COLO668 (cell line): Measurements from ENCODE around the gene GSTM2.
A peak's percentile ranks its signal among the peaks of the same experiment; 100 is the strongest.
"Not testable (repeated sequence)": the region's sequence is repeated elsewhere in the genome, so short reads cannot be mapped to it uniquely, and the experiment has no call there.

Source experiments
- DNase-seq: peaks from one replicate; lab custom pipeline; 2025; ENCODE audit not compliant: unreplicated experiment; lab: John Stamatoyannopoulos, UW

GSTM2 gene

DNA sequence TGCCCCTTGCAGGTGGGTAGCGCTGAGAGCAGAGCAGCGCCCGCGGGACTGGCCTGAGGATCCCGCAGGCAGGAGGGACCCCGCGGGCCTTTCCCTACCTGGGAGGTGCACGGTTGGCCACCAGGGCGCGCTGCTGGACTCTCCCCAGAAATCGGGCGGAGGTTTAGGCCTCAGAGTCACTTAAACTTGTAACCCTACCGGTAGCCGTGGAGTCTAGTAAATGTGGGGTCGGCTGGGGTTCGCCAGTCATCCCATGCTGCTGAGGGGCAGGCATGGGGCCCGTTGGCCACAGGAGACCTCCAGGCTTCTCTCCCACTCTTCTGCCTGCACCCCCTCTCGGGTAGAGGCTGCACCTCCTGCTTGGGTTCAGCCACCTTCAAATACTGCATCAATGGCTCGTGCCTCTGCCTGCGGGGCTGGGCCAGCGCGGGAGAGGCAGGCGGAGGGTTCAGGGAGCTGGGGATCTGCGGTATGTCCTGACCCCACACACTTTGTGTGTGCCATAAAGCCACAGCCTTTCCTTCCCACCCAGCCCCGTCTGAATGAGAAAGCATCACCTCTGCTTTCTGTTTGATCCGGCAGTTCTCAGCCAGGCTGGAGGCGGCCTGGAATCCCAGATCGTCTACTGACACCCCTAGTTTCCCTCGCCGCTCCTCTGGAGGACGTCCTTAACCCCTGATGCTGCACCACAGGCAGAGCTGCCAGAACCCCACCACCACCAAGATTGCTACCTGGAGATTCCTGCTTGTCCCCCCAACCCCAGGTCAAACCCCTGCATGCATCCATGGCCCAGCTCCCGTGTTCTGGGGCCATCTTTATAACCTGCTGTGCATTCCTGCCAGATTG is 24.2 kb upstream of the GSTM2 start:
- DNase-seq, result peak; percentile 84

DNA sequence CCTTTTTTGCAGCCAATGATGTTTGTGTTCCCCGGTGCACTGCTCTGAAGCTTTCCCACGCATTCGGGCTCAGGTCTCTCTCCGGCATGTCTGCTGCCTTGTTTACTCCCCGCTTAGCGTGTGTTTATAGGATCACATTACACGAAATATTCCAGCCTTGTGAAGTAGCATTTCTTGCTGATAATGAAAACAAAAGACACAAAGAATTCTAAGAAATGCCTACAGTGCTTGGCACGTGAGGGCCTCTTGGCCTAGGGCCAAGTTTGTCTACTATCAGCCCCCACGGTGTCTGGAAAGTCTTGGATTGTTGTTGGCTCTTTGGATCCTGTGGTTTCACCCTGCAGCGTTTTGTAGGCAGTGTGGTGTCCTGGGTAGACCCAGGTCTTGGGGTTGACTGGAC is 23.2 kb upstream of the GSTM2 start:
- no peak for DNase-seq

DNA sequence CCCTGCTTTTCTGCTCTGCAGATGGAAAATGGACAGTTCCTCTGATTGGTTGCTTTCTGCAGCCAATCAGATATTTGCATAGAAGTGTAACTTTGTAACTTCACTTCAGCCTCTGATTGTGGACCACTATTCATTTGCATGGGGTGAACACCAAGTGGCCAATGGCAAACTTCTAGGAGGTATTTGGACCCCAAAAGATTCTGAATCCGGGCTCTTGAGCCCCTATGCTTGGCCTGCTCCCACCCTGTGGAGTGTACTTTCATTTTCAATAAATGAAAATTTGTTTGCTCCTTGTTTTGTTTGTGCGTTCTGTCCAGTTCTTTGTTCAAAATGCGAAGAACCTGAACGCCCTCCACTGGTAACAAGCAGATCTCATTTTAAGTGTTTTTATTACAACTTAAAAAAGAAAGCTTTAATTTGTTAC is 18.4 kb upstream of the GSTM2 start:
- DNase-seq, result no peak

DNA sequence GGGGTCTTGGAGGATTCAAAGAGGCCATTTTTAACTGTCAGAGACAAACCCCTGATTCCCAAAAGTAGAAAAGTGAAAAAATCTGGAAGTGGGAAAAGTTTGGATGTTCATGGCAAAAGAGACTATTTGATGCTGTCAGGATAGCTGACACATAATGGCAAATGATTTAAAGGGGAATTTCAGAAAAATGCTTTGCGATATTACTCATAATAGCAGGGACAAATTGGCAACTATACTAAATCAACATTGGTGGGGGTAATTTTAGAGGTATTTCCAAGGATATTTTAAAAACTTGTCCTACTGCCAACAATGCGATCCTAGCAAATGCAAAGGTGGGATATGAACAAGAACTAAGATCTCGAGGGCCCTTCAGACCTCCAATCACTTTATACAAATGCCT is 17.2 kb upstream of the GSTM2 start:
- no peak for DNase-seq

- DNase-seq, result no peak
Measured at GRCh38 chr1:109652402-109652801, 15.5 kb upstream of the GSTM2 start.

DNA sequence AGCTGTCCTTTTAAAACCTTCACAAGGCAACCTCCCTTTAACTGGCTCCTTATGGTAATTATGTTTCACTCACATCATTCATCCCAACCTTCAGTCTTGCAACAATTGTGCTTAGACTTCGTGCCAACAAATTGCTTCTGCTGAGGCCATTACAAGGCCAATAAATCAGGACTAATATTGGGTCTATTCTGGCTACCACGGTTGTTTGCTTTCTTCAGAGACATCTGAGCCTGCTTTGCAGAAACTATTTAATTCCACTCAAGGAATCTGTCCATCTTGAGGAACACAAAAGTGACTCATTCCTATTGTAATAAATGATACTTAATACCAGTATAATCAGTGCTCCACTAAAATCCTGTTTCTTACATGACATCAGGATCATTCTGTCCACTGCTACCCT is 14.6 kb upstream of the GSTM2 start:
- DNase-seq, result no peak

GRCh38 chr1:109654519-109654918 is 13.3 kb upstream of the GSTM2 start:
- DNase-seq, result no peak

- peak; percentile 72 for DNase-seq
Measured at GRCh38 chr1:109655615-109656519, 12.0 kb upstream of the GSTM2 start, which contains the start of gene GSTM4. TSS of gene GSTM4 (plus strand) at chr1:109656099. CDS start at chr1:109656390, 291 bp downstream.

DNA sequence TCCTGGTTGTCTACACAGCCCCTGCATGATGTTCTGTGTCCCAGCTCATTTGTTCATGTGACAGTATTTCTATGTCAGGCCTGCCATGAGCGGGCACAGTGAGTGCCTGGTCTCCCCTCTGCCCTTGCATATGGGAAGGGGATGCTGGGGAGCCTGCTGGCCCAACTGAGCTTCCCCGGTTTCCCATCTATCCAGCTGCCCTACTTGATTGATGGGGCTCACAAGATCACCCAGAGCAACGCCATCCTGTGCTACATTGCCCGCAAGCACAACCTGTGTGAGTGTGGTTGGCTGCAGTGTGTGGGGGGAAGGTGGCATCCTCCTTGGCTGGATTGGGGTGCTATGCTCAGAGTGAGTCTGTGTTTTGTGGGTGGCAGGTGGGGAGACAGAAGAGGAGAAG is 10.5 kb upstream of the GSTM2 start:
- no peak for DNase-seq

- DNase-seq, result no peak
Measured at GRCh38 chr1:109657970-109658369, 9.9 kb upstream of the GSTM2 start.

DNA sequence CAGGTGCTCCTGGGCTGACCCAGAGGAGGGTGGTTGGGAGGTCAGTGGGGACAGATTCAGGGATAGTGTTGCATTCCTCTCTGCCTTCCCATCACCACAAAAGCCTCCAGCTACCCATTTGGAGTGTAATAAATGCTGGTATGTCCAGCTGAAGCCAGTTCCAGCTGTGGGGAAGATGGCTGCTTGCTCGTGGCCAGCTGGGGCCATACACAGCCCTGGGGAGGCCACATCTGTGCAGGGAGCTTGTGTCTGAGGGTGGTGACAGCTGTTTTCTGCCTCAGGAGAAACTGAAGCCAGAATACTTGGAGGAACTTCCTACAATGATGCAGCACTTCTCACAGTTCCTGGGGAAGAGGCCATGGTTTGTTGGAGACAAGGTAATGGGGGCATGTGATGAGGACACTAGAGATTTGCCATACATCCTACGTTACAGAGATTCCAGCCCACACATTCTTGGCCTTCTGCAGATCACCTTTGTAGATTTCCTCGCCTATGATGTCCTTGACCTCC is 9.3 kb upstream of the GSTM2 start:
- DNase-seq, result no peak

GRCh38 chr1:109659145-109659544 is 8.7 kb upstream of the GSTM2 start:
- DNase-seq, result no peak

DNA sequence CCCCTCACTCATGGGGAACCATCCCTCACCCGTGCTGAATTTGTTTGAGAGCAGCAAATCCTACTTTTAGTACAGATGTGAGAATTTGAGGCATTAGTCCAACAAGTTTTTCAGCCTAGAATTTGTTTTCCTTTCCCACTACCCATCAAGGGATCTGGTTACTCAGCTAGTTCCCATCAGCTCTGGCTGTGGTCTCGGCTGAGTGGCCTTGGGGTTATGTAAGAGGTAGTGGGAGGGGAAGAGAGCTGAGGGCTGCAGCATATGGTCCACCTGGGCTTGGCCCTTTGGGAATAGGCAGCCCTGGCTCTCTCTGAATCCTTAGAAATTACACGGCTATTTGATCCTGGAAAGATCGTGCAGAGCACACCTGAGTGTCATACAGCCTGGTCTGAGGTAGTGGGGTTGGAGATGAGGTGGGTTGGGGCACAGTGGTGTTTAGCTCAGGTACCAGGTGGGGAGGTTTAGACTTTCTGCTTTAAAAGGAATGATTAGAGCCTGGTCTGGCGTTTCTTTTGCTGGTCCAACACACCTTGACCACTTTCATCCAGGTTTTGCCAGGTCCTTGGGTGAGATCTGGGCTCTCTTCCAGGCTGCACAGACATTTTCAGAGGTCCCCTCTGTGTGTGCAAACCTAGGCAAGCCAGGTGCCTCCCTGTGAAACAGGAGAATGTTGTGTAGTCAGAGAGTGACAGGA is 7.7 kb upstream of the GSTM2 start:
- peak; percentile 16 for DNase-seq

DNA sequence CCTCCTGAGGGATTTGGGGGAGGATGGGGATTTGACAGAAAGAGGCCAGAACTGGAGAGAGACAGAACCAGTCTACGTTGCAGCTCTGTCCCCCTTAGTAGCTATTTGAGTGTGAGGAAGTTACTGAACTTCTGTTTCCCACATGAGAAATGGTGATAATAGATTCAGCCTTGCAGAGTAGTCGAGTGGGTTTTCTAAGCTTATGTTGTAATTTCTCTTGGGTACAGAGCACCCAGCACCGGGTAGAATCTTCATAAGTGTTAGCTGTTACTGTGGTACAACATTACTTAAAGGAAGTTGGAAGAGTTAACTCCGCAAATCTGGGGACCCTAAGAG is 7.2 kb upstream of the GSTM2 start:
- DNase-seq, result not testable (repeated sequence)

- no peak for DNase-seq
Measured at GRCh38 chr1:109661391-109661790, 6.5 kb upstream of the GSTM2 start.

DNA sequence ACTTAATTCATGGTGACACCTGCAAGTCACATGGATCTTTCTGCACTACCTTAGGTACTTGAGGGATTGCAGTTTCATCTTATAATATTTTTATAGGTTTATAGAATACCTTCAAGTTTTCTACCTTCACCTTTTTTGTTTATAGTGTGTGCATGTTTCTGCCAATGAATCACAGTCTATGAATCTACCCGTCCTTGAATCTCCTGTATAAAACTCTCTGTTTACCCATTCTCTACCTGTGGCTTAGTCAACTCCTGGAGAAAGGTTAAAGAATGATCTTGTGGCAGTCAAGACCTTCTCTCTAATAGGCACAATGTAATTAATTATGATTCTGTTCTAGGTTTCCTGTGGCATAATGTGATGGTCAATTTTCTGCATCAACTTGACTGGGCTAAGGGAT is 3.2 kb upstream of the GSTM2 start:
- DNase-seq, result no peak

- no peak for DNase-seq
Measured at GRCh38 chr1:109668123-109668775, 392 bp downstream of the GSTM2 start.

- no peak for DNase-seq
Measured at GRCh38 chr1:109669246-109669948, 1.5 kb downstream of the GSTM2 start.

DNA sequence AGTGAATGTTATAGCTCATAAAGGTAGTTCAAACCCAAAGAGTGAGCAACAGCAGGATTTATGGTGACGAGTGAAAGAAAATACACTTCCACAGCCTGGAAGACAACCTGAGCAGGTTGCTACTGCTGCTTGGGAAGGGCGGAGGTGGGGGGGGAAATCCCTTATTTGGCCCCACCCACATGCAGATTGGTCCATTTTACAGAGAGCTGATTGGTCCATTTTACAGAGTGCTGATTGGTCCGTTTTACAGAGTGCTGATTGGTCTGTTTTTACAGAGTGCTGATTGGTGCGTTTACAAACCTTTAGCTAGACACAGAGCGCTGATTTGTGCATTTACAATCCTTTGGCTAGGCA is 2.1 kb downstream of the GSTM2 start:
- DNase-seq, result not testable (repeated sequence)

DNA sequence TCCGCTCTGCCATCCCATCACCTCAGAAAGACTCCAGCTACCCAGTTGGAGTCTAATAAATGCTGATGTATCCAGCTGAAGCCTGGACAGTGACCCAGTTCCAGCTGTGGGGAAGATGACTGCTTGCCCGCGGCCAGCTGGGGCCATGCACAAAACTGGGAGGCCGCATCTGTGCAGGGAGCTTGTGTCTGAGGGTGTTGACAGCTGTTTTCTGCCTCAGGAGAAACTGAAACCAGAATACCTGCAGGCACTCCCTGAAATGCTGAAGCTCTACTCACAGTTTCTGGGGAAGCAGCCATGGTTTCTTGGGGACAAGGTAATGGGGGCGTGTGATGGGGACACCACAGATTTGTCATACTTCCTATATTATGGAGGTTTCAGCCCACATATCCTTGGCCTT is 3.2 kb downstream of the GSTM2 start:
- no peak for DNase-seq
